ENCODE results near the gene NTF3.

The NTF3 gene

DNA sequence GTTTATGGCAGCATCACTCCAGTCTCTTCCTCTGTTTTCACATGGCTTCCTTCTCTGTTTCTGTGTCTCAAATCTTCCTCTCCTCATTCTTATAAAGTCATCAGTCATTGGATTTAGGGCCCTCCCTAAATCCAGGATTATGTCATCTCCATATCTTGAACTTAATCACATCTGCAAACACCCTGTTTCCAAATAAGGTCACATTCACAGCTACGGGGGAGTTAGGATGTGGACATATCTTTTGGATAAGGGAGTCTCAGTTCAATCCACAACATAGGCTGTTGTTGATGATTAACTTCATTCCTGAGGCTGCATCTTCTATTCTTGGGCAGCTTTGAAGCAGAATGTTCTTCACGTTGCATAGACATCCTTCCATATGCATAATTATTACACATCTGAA is 40.3 kb upstream of the NTF3 start:
- ATAC-seq (ENCODE audit: low read depth) (no peak), DNase-seq (ENCODE audit: low spot score) (no peak)
- Histone ChIP-seq H3K27me3 (ENCODE audit: insufficient read depth, poor library complexity, severe bottlenecking) (no peaks in the 10 kb centered on the region), H3K4me3 (ENCODE audit: severe bottlenecking) (no peak overlapping the region), H3K27ac (ENCODE audit: poor library complexity, severe bottlenecking) (no peak overlapping the region), H3K4me1 (ENCODE audit: insufficient read depth, poor library complexity, severe bottlenecking) (peaks cover 3% of the 10 kb centered on the region), H3K9me3 (ENCODE audit: severe bottlenecking) (peaks cover 2% of the 10 kb centered on the region), H3K36me3 (ENCODE audit: low read depth) (no peaks in the 10 kb centered on the region)
- TF ChIP-seq, protein P1, sequence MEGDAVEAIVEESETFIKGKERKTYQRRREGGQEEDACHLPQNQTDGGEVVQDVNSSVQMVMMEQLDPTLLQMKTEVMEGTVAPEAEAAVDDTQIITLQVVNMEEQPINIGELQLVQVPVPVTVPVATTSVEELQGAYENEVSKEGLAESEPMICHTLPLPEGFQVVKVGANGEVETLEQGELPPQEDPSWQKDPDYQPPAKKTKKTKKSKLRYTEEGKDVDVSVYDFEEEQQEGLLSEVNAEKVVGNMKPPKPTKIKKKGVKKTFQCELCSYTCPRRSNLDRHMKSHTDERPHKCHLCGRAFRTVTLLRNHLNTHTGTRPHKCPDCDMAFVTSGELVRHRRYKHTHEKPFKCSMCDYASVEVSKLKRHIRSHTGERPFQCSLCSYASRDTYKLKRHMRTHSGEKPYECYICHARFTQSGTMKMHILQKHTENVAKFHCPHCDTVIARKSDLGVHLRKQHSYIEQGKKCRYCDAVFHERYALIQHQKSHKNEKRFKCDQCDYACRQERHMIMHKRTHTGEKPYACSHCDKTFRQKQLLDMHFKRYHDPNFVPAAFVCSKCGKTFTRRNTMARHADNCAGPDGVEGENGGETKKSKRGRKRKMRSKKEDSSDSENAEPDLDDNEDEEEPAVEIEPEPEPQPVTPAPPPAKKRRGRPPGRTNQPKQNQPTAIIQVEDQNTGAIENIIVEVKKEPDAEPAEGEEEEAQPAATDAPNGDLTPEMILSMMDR (IDR thresholded peaks at IDR 0.05; ENCODE audit: poor library complexity, severe bottlenecking), result no peak

DNA sequence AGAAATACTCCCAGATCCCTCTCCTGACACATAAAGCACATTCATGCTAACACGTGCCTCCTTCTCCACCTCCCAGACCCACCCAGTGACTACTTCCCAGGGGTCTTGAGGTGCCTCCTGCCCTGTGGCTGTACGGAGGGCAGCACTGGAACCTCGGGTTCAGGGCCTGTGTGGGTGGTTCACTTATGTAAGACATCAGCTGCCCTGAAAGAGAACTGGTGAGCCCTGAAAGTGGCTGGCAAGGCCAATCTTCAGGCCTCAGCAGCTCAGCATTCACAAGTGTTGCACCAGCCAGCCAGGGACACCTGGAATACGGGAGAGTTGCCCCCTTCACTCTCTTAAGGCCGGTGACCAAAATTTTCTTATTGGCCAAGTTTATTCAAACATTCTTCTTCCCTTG is 38.9 kb upstream of the NTF3 start:
- peaks cover 3% of the 10 kb centered on the region for H3K4me1 ChIP-seq (ENCODE audit: insufficient read depth, poor library complexity, severe bottlenecking)
- no peaks in the 10 kb centered on the region for H3K27me3 ChIP-seq (ENCODE audit: insufficient read depth, poor library complexity, severe bottlenecking)
- H3K4me3 ChIP-seq (ENCODE audit: severe bottlenecking), result no peak overlapping the region
- ATAC-seq (ENCODE audit: low read depth) (no peak), DNase-seq (ENCODE audit: low spot score) (no peak)
- H3K9me3 ChIP-seq (ENCODE audit: severe bottlenecking), result no peaks in the 10 kb centered on the region
- H3K27ac ChIP-seq (ENCODE audit: poor library complexity, severe bottlenecking), result no peak overlapping the region
- TF ChIP-seq, protein P1 (IDR thresholded peaks at IDR 0.05; ENCODE audit: poor library complexity, severe bottlenecking), result no peak
- H3K36me3 ChIP-seq (ENCODE audit: low read depth), result no peaks in the 10 kb centered on the region

DNA sequence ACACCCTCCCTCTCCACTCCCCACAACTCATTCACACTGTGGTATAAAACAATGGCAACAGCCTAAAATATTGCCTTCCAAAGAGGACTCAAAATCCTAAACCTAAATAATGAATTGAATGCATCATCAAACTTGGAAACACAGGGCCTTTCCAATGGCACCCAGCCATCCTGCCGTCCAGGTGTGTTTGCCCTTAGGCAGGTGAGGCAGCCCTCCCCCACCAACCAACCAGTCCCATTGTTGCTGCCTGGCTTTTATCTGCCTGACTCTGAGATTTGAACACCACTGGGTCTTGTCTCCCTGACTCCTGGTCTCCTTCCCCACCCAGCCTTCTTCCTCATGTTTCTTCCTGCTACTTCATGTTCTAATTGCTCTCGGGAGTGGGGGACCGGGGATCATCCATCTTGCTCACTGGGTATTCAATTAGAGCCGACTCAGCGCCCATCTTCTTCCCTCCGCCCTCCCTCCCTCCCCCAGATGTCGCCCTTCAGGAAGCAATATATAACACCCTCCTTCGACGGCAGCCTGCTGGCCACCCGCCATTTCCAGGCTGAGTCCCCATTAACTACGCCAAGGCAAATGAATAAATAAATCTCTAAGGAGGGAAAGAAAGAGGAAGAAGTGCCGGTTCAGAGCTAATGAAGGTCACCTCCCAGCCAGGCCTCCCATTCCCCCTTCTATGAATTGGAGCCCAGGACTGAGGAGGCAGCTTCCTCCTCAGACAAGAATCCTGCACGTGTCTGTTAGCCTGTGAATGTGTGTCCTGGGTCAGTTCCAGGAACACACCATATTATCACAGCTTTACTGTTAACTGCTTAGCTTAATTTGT is 36.3 kb upstream of the NTF3 start:
- TF ChIP-seq, protein P1 (IDR thresholded peaks at IDR 0.05; ENCODE audit: poor library complexity, severe bottlenecking), result no peak
- Histone ChIP-seq H3K27me3 (ENCODE audit: insufficient read depth, poor library complexity, severe bottlenecking) (no peaks in the 10 kb centered on the region), H3K9me3 (ENCODE audit: severe bottlenecking) (no peaks in the 10 kb centered on the region), H3K27ac (ENCODE audit: poor library complexity, severe bottlenecking) (no peak overlapping the region), H3K4me1 (ENCODE audit: insufficient read depth, poor library complexity, severe bottlenecking) (no peaks in the 10 kb centered on the region), H3K4me3 (ENCODE audit: severe bottlenecking) (no peak overlapping the region), H3K36me3 (ENCODE audit: low read depth) (no peaks in the 10 kb centered on the region)
- ATAC-seq (ENCODE audit: low read depth), result no peak
- DNase-seq (ENCODE audit: low spot score), result no peak

DNA sequence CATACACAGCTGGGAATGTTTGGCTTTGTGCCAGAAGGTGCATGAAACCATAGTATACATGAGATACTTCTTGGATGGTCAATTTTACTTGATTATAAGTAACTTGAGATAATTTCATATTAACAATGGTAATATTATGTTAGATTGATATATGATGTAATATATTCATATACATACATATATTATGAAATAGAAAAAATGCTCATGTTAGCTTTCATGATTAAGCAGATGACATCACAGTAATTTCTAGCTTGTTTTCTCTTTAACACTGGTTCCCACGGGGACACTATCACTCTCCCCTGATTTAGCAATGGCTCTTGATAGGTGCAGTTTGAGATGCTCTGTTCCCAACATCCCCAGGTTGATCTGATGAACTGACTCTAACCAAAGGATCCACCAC is 35.4 kb upstream of the NTF3 start:
- Histone ChIP-seq H3K9me3 (ENCODE audit: severe bottlenecking) (no peaks in the 10 kb centered on the region), H3K4me3 (ENCODE audit: severe bottlenecking) (no peak overlapping the region)

More for the DNA sequence above, 35.4 kb upstream of the NTF3 start:
- Histone ChIP-seq H3K27ac (ENCODE audit: poor library complexity, severe bottlenecking) (no peak overlapping the region), H3K27me3 (ENCODE audit: insufficient read depth, poor library complexity, severe bottlenecking) (no peaks in the 10 kb centered on the region), H3K4me1 (ENCODE audit: insufficient read depth, poor library complexity, severe bottlenecking) (no peaks in the 10 kb centered on the region), H3K36me3 (ENCODE audit: low read depth) (no peaks in the 10 kb centered on the region)
- ATAC-seq (ENCODE audit: low read depth), result no peak
- TF ChIP-seq, protein P1 (IDR thresholded peaks at IDR 0.05; ENCODE audit: poor library complexity, severe bottlenecking), result no peak
- DNase-seq (ENCODE audit: low spot score), result no peak

Data from RWPE2 (cell line).